22Rv1 (cell line): Measurements from ENCODE around the gene SLC39A5.
A peak's percentile ranks its signal among the peaks of the same experiment; 100 is the strongest.

Experiments
- H3K27ac ChIP-seq: fragments of 450-650 bp; 2 replicates; pipeline ENCODE4 v1.5.1; 2017
- CTCF ChIP-seq: fragments of 450-650 bp; IDR thresholded peaks from 2 replicates; pipeline ENCODE4 v1.5.1; 2017; ENCODE audit warnings: mild to moderate bottlenecking
- ZFX ChIP-seq: fragments of 450-650 bp; IDR thresholded peaks from 2 replicates; pipeline ENCODE4 v1.6.1; 2017; ENCODE audit warnings: antibody characterized with exemption, borderline replicate concordance

SLC39A5 gene

GRCh38 chr12:56229916-56230431, at the start of gene SLC39A5:
Gene SLC39A5, plus strand, starts transcription at chr12:56230051. Its CDS starts 1,224 bp downstream, at chr12:56231275.
- peak within 1 kb of the TSS; percentile 18; the same call in 1 of the 2 replicates for H3K27ac ChIP-seq
- TF ChIP-seq ZFX (no peak), CTCF (no peak)

GRCh38 chr12:56186957-56187356, 42.9 kb upstream of the SLC39A5 start:
- peak overlapping the region; percentile 96; the same call in 1 of the 2 replicates for H3K27ac ChIP-seq

GRCh38 chr12:56188131-56188777, 41.6 kb upstream of the SLC39A5 start:
- H3K27ac ChIP-seq = peak overlapping the region; percentile 96
- TF ChIP-seq ZFX (no peak), CTCF (no peak)

More at GRCh38 chr12:56186957-56187356, 42.9 kb upstream of the SLC39A5 start:
- no peak for TF ChIP-seq CTCF
- TF ChIP-seq ZFX = no peak

GRCh38 chr12:56188778-56189098, 41.1 kb upstream of the SLC39A5 start:
- H3K27ac ChIP-seq = peak overlapping the region; percentile 96
- TF ChIP-seq ZFX (no peak), CTCF (no peak)

GRCh38 chr12:56189099-56189917, 40.5 kb upstream of the SLC39A5 start, which contains the start of gene SMARCC2:
Gene SMARCC2, minus strand, starts transcription at chr12:56189483. Its CDS starts 22 bp downstream, at chr12:56189461.
- TF ChIP-seq CTCF = peak; percentile 100
- no peak for TF ChIP-seq ZFX
- peak within 1 kb of the TSS; percentile 96 for H3K27ac ChIP-seq

- TF ChIP-seq CTCF (no peak), ZFX (no peak)
Observed at GRCh38 chr12:56189918-56190694, 39.7 kb upstream of the SLC39A5 start.

More at GRCh38 chr12:56189918-56190694, 39.7 kb upstream of the SLC39A5 start:
- H3K27ac ChIP-seq = peak overlapping the region; percentile 96
